Activated T-cell treated with anti-CD3 and anti-CD28 coated beads for 48 hours (primary cell): ENCODE measurements around the gene OTP.

ENCODE experiments used
- DNase-seq: peaks from one replicate; pipeline ENCODE4 v3.0.0-alpha.2; 2020; ENCODE audit warnings: low read depth

OTP gene

GRCh38 chr5:77640589-77641396, 2.3 kb upstream of the OTP start:
- no peak for DNase-seq

GRCh38 chr5:77638763-77639671, 504 bp upstream of the OTP start:
- no peak for DNase-seq

- no peak for DNase-seq
Observed at GRCh38 chr5:77637170-77637997, 1.1 kb downstream of the OTP start.

GRCh38 chr5:77636641-77637169, 1.8 kb downstream of the OTP start:
- DNase-seq: no peak

GRCh38 chr5:77635917-77636640, 2.4 kb downstream of the OTP start:
- DNase-seq: no peak

- DNase-seq: no peak
Observed at GRCh38 chr5:77635067-77635916, 3.2 kb downstream of the OTP start.

- DNase-seq: no peak
Observed at GRCh38 chr5:77633709-77634108, 4.8 kb downstream of the OTP start.

GRCh38 chr5:77633207-77633675, 5.3 kb downstream of the OTP start:
- DNase-seq: no peak

GRCh38 chr5:77632526-77633206, 5.8 kb downstream of the OTP start:
- no peak for DNase-seq

GRCh38 chr5:77630114-77630680, 8.3 kb downstream of the OTP start:
- DNase-seq: peak; percentile 59

- no peak for DNase-seq
Observed at GRCh38 chr5:77629509-77630113, 8.9 kb downstream of the OTP start.

- no peak for DNase-seq
Observed at GRCh38 chr5:77628840-77629508, 9.5 kb downstream of the OTP start.

GRCh38 chr5:77627869-77628674, 10.4 kb downstream of the OTP start:
- DNase-seq: no peak

- no peak for DNase-seq
Observed at GRCh38 chr5:77623203-77623740, 15.2 kb downstream of the OTP start.

- no peak for DNase-seq
Observed at GRCh38 chr5:77621440-77621839, 17.1 kb downstream of the OTP start.

GRCh38 chr5:77620405-77620804, 18.1 kb downstream of the OTP start:
- no peak for DNase-seq

- DNase-seq: no peak
Observed at GRCh38 chr5:77616920-77617319, 21.6 kb downstream of the OTP start.
